Ascending aorta (tissue), 2 donors: ENCODE data around the gene ABCA8. TPM values are rescaled to one million over a fixed set of nuclear protein-coding genes. Genes with fewer than 3 reads are reported as not detected.

Source experiments
- DNase-seq, 2 donors: peaks; one replicate each; pipeline ENCODE4 v3.0.0-alpha.2; 2019; ENCODE audit warnings: low spot score in 2 of 2
- H3K27ac ChIP-seq, 2 donors: fragments of 200-600 bp; sonication (generic); one replicate each; pipeline ENCODE4 v1.5.1; 2016 to 2017; ENCODE audit warnings: mild to moderate bottlenecking in 1 of 2
- H3K27me3 ChIP-seq: fragments of 200-600 bp; sonication (generic); one replicate; pipeline ENCODE4 v1.5.1; 2017
- H3K36me3 ChIP-seq, 2 donors: fragments of 200-600 bp; sonication (generic); one replicate each; pipeline ENCODE4 v1.5.1; 2016
- H3K4me1 ChIP-seq, 2 donors: fragments of 200-600 bp; sonication (generic); one replicate each; pipeline ENCODE4 v1.5.1; 2016 to 2017; ENCODE audit warnings: mild to moderate bottlenecking in 1 of 2
- H3K4me3 ChIP-seq, 2 donors: fragments of 200-600 bp; sonication (generic); one replicate each; pipeline ENCODE4 v1.5.1; 2016 to 2017; ENCODE audit warnings: mild to moderate bottlenecking in 1 of 2
- H3K9me3 ChIP-seq, 2 donors: fragments of 200-600 bp; sonication (generic); one replicate each; pipeline ENCODE4 v1.5.1; 2016
- CTCF ChIP-seq, 3 experiments: fragments of 200-600 bp in 2 of 3; fragments of 450-650 bp in 1 of 3; sonication (generic) in 2 of 3; IDR thresholded peaks; one replicate each; pipeline ENCODE4 v1.5.1; 2016 to 2019; ENCODE audit warnings: antibody characterized with exemption in 3 of 3, mild to moderate bottlenecking in 1 of 3, moderate library complexity in 1 of 3
- intact Hi-C: fragments of 100-400 bp; cut with DNase I; formaldehyde crosslinking; loops from one replicate; pipeline ENCODE4 v1.15.1; 2023
- total RNA-seq: library from RNA; depleted of rRNA; stranded (reverse); fragments of >200 nt; gene quantifications from one replicate; pipeline ENCODE4 v1.1.0, GENCODE V29; 2016

Gene ABCA8
- total RNA-seq, 1 donor from 2014 or later: 69.6 TPM

DNA sequence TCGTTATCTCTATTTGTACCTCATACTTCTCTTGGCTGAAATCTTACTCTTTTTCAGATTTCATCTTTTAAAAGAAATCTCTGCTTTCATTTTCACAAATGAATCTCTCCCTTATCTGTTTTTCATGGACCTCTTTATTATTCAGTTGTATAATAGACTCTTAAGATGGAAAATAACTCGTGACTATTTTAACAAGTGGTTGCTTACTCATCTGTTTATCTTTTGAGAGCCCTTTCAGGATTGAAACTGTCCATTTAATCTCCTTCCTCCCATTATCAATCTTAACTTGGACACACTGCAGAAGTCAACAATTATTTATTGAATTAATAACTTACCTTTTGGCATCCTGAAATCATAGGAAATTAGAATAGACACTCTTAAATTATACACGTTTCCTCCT is 68.8 kb downstream of the ABCA8 start:
- no peak for DNase-seq
- Histone ChIP-seq H3K36me3 (no peaks in the 10 kb centered on the region), H3K27me3 (no peaks in the 10 kb centered on the region), H3K4me1 (no peaks in the 10 kb centered on the region), H3K9me3 (no peaks in the 10 kb centered on the region), H3K27ac (no peak overlapping the region), H3K4me3 (no peak overlapping the region)
- no peak for TF ChIP-seq CTCF (IDR thresholded peaks at IDR 0.05)
- intact Hi-C loops: no loop called here

- no peak for DNase-seq
- H3K27me3 ChIP-seq: no peaks in the 10 kb centered on the region
- intact Hi-C loops: no loop called here
- no peaks in the 10 kb centered on the region for H3K36me3 ChIP-seq
- H3K9me3 ChIP-seq: no peaks in the 10 kb centered on the region
- no peak overlapping the region for H3K4me3 ChIP-seq
- no peaks in the 10 kb centered on the region for H3K4me1 ChIP-seq
- H3K27ac ChIP-seq: no peak overlapping the region
- TF ChIP-seq CTCF (IDR thresholded peaks at IDR 0.05): no peak
These were observed 70.3 kb downstream of the ABCA8 start for GRCh38 chr17:68884888-68885287.

GRCh38 chr17:68878226-68878885 is 76.8 kb downstream of the ABCA8 start:
- Histone ChIP-seq H3K4me1 (no peaks in the 10 kb centered on the region), H3K4me3 (no peak overlapping the region), H3K27me3 (no peaks in the 10 kb centered on the region), H3K27ac (no peak overlapping the region), H3K9me3 (no peaks in the 10 kb centered on the region), H3K36me3 (no peaks in the 10 kb centered on the region)
- intact Hi-C loops: no loop called here
- DNase-seq: no peak
- TF ChIP-seq CTCF (IDR thresholded peaks at IDR 0.05): no peak

DNA sequence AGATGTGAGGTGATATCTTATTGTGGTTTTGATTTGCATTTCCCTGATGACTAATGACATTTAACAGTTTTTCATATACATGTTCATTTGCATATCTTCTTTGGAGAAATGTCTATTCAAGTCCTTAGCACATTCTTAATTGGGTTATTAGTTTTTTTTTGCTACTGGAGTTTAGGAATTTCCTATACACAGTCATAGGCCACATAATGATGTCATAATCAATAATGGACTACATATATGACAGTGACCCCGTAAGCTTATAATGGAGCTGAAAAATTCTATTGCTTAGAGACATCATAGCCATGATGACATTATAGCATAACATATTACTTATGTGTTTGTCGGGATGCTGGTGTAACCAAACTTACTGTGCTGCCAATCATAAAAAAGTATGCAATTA is 83.7 kb downstream of the ABCA8 start:
- intact Hi-C loops: no loop called here
- Histone ChIP-seq H3K9me3 (no peaks in the 10 kb centered on the region), H3K4me1 (no peaks in the 10 kb centered on the region), H3K27me3 (no peaks in the 10 kb centered on the region), H3K4me3 (no peak overlapping the region), H3K36me3 (no peaks in the 10 kb centered on the region), H3K27ac (no peak overlapping the region)
- no peak for TF ChIP-seq CTCF (IDR thresholded peaks at IDR 0.05)
- DNase-seq: no peak

- TF ChIP-seq CTCF (IDR thresholded peaks at IDR 0.05): no peak
These were observed 84.2 kb downstream of the ABCA8 start for GRCh38 chr17:68870976-68871375.

More at GRCh38 chr17:68870976-68871375, 84.2 kb downstream of the ABCA8 start:
- H3K4me3 ChIP-seq: no peak overlapping the region
- H3K27ac ChIP-seq: no peak overlapping the region
- H3K9me3 ChIP-seq: no peaks in the 10 kb centered on the region
- no peaks in the 10 kb centered on the region for H3K36me3 ChIP-seq
- intact Hi-C loops: no loop called here
- no peaks in the 10 kb centered on the region for H3K4me1 ChIP-seq
- no peaks in the 10 kb centered on the region for H3K27me3 ChIP-seq
- no peak for DNase-seq
